Measurements from ENCODE around the gene RSPH3. TPM values are rescaled to one million over a fixed set of nuclear protein-coding genes. Genes with fewer than 3 reads are reported as not detected.

The RSPH3 gene
- total RNA-seq, 1 experiment from 2014 or later: 24.7 TPM

DNA sequence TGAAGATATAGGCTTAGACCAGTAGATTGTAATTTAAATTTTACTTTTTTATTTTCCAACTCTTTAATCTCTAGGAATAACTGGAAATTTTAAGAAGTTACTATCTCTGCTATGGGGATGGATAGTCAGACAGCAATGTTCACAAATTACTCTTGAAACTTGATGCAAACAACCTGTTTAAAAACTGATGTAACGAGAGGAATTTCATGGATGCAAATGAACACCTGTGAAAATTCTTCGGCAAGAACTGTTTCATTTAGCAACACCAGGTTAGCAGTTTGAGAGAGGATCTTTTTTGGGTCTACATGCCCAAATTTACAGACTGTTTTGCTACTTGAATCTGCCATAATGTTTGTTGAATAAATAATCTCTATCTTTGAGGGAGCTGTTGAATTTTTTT is 20.0 kb upstream of the RSPH3 start (continued):
- TF ChIP-seq FOSL1 (IDR thresholded peaks at IDR 0.05; ENCODE audit: low read depth) (no peak), EZH2phosphoT487 (IDR thresholded peaks at IDR 0.05; ENCODE audit: borderline replicate concordance) (no peak), CEBPB (IDR thresholded peaks at IDR 0.05; ENCODE audit: low read depth) (no peak), TCF7L2 (IDR thresholded peaks at IDR 0.05; ENCODE audit: borderline replicate concordance, extremely low read depth, insufficient read depth, insufficient read length) (no peak), ELF1 (IDR thresholded peaks at IDR 0.05; ENCODE audit: borderline replicate concordance, low read depth) (no peak), ATF3 (IDR thresholded peaks at IDR 0.05) (no peak)

- Histone ChIP-seq H3K27ac (ENCODE audit: low read depth, low read length) (no peak overlapping the region), H3K79me2 (ENCODE audit: insufficient read depth, low read length) (no peaks in the 10 kb centered on the region), H3K9ac (ENCODE audit: low read length) (no peak overlapping the region), H3K4me1 (ENCODE audit: control insufficient read depth in 1 of 2, insufficient read depth in 2 of 2, low read length in 2 of 2) (no peaks in the 10 kb centered on the region), H2AFZ (ENCODE audit: low read depth, low read length, poor library complexity, severe bottlenecking) (no peak overlapping the region), H4K20me1 (ENCODE audit: insufficient read depth) (no peaks in the 10 kb centered on the region), H3K9me2 (ENCODE audit: insufficient read depth) (no peaks in the 10 kb centered on the region), H3K36me3 (ENCODE audit: control insufficient read depth in 1 of 2, insufficient read depth in 2 of 2, low read length in 2 of 2) (no peaks in the 10 kb centered on the region), H3K4me2 (ENCODE audit: low read length) (no peak overlapping the region), H3K27me3 (ENCODE audit: insufficient read depth, low read length) (no peaks in the 10 kb centered on the region), H3K9me3 (ENCODE audit: control insufficient read depth in 1 of 2, insufficient read depth in 1 of 2, low read depth in 1 of 2, low read length in 2 of 2) (peaks cover 4 to 7% of the 10 kb centered on the region in 2 experiments; a peak in 1 of 4 replicates), H3K4me3 (replicated peaks in 1 of 2; ENCODE audit: low read depth in 1 of 2, low read length in 2 of 2) (no peak overlapping the region)
- TF ChIP-seq SIN3A (IDR thresholded peaks at IDR 0.05; ENCODE audit: low read depth): no peak
- no peak for TF ChIP-seq JUND (IDR thresholded peaks at IDR 0.05)
- no peak for TF ChIP-seq CEBPB (IDR thresholded peaks at IDR 0.05; ENCODE audit: low read depth)
- no peak for TF ChIP-seq EZH2 (IDR thresholded peaks at IDR 0.05)
- TF ChIP-seq, protein P1, sequence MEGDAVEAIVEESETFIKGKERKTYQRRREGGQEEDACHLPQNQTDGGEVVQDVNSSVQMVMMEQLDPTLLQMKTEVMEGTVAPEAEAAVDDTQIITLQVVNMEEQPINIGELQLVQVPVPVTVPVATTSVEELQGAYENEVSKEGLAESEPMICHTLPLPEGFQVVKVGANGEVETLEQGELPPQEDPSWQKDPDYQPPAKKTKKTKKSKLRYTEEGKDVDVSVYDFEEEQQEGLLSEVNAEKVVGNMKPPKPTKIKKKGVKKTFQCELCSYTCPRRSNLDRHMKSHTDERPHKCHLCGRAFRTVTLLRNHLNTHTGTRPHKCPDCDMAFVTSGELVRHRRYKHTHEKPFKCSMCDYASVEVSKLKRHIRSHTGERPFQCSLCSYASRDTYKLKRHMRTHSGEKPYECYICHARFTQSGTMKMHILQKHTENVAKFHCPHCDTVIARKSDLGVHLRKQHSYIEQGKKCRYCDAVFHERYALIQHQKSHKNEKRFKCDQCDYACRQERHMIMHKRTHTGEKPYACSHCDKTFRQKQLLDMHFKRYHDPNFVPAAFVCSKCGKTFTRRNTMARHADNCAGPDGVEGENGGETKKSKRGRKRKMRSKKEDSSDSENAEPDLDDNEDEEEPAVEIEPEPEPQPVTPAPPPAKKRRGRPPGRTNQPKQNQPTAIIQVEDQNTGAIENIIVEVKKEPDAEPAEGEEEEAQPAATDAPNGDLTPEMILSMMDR (IDR thresholded peaks at IDR 0.05 in 2 of 3, conservative IDR thresholded peaks at IDR 0.05 in 1 of 3; ENCODE audit: borderline replicate concordance in 1 of 3, insufficient read depth in 1 of 3, low read depth in 2 of 3, low read length in 2 of 3): no peak
- TF ChIP-seq TCF7L2 (IDR thresholded peaks at IDR 0.05; ENCODE audit: borderline replicate concordance, extremely low read depth, insufficient read depth, insufficient read length): no peak
- no peak for TF ChIP-seq FOSL1 (IDR thresholded peaks at IDR 0.05; ENCODE audit: low read depth)
- TF ChIP-seq CBX3 (IDR thresholded peaks at IDR 0.05; ENCODE audit: low read depth): no peak
- DNase-seq (ENCODE audit: low read depth, low spot score) (no peak), ATAC-seq (no peak)
- ChIA-PET CTCF (interaction anchor here (0.9 to 2.3 kb wide), 2 partner anchors 9 to 117 kb away, joined by 3 to 8 read pairs; no protein-coding TSS in a partner anchor), RAD21 (ENCODE audit: low non-redundant PET in 1 of 2, low total read pairs in 2 of 2, uncharacterized antibody in 2 of 2, unreplicated experiment in 2 of 2) (no interaction called here), POLR2A (no interaction called here)
- intact Hi-C loops (cut with micrococcal nuclease): no loop called here
- BruUV-seq (replicated peaks): no TSS peak
Measured at GRCh38 chr6:159017757-159018559, 18.0 kb upstream of the RSPH3 start.

Measured in HCT116 (cell line).